Hindlimb muscle (tissue), 1 donor: ENCODE data around the gene INPP5F. TPM values are rescaled to one million over a fixed set of nuclear protein-coding genes. Genes with fewer than 3 reads are reported as not detected.
A peak's percentile ranks its signal among the peaks of the same experiment; 100 is the strongest.
"Not testable (repeated sequence)": the region's sequence is repeated elsewhere in the genome, so short reads cannot be mapped to it uniquely, and the experiment has no call there.

Source experiments
- DNase-seq: peaks from one replicate; pipeline ENCODE4 v3.0.0-alpha.2; 2013
- polyA plus RNA-seq: library from polyadenylated mRNA; unstranded; fragments of 120-200 nt; gene quantifications from one replicate; pipeline ENCODE4 v1.2.1, GENCODE V29; 2013; ENCODE audit not compliant: insufficient read length

Gene INPP5F
- polyA plus RNA-seq, 1 donor = 15.0 TPM

DNA sequence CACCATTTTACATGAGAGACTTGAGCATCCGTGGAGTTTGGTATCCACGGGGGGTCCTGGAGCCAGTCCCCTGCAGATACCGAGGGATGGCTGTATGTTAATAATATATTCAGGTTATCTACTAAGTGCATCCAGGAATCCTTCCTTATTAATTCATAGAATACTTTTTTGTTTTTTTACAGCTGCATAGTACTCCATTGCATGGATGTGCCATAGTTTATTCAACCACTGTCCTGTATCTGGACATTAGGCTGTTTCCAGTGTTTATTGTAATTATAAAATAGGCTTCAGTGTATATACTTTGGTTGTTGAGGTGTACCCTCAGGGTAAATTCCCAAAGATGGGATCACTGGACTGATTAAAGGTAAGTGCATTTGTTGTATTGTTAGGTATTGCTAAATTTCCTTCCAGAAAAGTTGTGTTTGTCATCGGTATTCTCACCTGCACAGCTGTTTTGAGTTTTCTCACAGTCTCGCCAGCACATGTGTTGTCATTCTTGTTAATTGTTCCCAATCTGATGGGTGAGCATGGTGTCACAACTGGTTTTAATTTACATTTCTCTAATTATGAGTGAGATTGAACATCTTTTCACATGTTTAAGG lies 55.1 kb downstream of the INPP5F start:
- no peak for DNase-seq

DNA sequence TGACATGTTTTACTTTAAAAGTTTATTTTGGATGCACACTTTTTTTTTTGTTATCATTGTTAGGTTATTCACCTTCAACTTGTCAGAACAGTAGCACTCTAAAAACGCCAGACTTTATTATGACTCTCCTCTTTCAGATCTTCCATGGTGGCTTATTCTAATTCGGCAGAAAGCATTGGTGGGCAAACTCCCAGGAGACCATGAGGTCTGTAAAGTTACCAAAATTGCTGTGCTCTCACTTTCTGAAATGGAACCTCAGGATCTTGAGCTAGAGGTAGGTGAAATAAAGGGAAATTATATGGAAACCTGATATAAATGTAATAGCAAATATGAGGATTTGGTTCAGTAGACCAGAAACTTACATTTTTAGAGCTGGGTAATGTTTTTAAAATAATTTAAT lies 55.6 kb downstream of the INPP5F start:
- no peak for DNase-seq

DNA sequence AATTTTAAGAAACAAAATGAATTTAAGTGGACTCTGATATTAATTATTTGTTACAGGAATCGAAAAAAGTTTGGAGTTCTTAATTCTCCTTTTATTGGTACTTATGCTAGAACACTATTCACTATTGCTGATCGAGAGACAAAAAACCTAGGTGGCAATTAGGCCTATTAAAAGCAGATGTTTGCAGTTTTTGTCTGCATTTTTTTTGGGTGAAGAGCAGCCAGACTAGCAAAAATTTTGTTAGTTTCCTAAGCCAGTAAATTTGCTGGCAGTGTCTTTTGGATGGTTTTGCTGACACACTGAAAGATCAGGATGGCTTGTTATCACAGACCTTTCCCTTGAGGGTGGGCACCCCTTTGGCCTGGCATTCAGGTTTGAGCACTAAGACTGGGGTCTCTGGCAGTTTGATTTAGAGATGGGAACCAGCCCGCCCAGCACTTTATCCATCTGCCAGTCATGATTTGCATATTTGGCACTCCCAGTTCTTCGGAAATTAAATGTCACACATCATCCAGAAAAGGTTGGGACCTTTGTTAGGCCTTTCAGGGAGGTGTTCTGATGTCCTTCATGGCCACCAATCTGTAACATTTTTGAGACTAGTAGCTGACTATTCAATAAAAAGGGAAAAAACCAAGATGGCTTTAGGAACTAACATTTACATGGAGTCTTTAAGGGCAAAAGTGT lies 57.3 kb downstream of the INPP5F start:
- no peak for DNase-seq

DNA sequence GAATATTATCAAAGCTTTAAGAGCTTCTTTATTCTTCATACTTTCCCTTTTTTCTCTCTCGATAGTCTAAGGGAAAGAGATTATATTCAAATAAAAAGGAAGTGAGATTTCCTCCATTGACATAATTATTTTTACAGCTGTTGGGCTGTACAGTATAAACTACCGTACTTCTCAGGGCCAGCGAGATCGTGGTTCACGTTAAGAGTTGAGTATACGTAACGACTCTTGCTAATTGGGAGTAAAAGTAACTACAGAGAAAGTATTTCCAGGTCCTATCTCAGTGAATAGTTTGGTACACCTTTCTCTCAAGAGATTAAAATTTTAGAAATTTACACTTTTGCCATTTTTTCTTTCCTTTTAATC lies 57.8 kb downstream of the INPP5F start:
- DNase-seq = peak; percentile 7

DNA sequence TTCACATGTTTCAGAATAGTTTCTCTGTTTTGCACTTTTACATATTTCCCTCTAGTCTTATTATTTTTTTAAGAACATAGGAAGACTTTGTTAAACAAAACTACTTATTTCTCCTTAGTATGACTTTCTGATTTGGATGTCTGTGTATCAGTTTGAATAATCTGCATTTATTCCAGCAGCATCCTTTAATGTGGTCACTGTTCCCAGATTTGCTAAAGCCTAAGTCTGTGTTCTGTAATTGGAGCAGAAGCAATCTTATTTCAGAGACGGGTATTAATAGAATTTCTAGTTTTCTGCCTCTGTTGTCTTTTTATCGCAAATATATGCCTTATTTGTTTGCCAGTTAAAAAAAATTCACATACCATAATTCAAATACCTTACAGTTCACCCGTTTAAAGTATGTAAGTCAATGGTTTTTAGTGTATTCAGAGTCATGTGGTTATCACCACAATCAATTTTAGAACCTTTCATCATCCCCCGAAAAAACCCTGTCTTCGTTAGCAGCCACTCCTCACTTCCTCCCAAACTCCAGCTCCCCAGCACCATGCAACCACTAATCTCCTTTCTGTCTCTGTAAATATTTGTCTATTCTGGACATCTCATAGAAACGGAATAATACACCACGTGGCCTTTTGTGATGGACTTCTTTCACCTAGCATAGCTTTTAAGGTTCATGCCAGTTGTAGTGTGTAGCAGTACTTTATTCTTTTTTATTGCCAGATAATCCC lies 58.7 kb downstream of the INPP5F start:
- no peak for DNase-seq

DNA sequence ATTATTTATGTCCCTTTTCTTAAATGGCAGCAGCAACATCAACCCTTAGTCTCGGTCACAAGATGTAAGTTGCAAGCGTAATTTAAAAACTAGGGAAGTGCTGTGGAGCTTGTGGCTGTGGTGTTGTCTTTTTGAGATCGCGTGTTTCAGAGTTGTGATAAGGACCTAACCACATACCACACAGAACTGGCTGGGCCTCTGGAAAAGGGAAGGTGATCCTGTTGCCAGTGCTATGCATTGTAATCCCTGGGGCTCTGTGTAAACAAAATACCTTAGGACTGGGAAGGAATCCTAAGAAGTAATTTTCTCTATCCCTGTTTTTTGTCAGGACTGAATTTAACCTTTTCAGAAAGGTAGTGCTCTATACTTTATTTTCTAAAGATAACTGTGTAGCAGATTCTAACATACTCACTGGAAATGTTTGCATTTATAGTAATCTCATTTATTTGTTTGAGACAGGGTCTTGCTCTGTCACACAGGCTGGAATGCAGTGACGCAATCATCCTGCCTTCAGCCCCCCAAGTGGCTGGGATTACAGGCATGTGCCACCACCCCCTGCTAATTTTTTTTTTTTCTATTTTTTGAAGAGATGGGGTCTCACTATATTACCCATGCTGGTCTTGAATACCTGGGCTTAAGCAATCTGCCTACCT lies 60.4 kb downstream of the INPP5F start:
- peak; percentile 12 for DNase-seq

DNA sequence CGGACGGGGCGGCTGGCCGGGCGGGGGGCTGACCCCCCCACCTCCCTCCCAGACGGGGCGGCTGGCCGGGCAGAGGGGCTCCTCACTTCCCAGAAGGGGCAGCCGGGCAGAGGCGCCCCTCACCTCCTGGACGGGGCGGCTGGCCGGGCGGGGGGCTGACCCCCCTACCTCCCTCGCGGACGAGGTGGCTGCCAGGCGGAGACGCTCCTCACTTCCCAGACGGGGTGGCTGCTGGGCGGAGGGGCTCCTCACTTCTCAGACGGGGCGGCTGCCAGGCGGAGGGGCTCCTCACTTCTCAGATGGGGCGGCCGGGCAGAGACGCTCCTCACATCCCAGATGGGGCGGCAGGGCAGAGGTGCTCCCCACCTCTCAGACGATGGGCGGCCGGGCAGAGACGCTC lies 69.3 kb downstream of the INPP5F start:
- DNase-seq = not testable (repeated sequence)

DNA sequence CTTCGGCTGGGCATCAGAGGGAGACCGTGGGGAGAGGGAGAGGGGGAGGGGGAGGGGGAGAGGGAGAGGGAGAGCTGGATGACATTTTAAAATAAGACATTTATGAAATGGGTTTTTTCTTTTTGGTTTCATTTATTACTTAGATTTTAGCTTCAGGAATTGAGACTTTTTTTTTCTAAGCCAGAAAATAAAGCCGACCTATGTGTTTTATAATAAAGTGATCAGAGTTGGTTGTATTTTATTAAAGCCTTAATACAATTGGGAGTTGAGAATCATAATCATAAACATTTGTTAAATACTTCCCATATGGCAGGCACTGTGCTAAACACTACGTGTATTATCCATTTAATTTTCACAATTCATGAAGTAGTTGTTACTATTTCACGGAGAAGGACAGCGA lies 70.2 kb downstream of the INPP5F start:
- no peak for DNase-seq

DNA sequence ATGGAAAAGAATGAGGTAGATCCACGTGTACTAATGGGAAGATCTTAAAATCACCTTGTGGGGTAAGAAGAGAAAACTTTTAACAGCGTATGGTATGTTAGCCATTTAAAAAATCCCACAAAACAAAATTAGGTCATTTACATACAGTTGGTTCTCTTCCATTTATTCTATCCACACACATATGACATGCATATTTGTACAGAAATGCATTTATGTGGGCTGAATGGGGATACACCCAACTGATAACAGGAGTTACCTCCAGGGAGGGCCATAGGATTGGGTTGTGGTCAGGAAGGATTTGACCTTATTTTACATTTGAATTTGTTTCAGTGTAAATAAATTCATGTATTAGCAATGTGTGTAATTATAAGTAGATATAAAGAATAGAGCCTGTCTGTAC lies 75.3 kb downstream of the INPP5F start:
- no peak for DNase-seq

DNA sequence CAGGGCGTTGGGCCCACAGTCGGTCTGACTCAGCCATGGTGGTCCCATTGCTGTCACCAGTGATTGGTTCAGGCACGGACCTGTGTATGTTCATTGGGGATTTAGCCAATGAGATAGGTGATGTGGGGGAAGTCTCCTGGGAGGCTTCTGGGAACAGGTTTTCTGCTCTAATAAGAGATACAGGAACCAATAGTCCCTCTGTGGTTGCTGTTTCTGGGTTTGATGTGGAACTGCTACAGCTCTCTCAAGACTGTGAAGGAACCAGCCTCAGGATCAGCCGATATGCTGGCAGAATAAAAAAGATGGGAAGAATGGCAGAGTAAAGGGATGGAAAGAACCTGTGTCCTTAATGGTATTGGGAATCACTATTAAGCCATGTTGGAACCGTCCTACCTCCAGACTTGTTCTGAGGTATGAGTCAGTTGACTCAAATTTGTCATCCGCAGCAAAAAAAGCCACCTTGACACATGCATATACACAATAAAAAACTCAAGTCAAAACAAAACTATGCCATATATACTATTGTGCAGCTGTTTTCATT lies 76.2 kb downstream of the INPP5F start:
- DNase-seq = no peak

DNA sequence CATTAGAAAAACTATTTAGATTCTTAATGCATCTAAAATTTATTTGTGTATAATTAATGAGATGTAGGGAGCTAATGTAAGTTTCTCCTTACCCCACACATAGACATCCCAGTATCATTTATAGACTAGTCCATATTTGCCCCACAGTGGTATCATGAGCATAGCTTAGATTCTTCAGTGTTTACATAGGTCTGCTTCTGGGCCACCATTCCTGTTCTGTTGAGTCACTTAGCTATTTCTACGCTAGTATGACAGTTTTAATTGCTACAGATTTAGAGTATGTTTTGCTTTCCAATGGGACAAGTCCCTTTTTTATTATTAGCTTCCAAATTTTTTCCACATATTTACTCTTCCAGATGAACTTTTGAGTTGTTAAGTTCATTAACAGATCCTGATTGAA lies 77.4 kb downstream of the INPP5F start:
- DNase-seq = no peak

DNA sequence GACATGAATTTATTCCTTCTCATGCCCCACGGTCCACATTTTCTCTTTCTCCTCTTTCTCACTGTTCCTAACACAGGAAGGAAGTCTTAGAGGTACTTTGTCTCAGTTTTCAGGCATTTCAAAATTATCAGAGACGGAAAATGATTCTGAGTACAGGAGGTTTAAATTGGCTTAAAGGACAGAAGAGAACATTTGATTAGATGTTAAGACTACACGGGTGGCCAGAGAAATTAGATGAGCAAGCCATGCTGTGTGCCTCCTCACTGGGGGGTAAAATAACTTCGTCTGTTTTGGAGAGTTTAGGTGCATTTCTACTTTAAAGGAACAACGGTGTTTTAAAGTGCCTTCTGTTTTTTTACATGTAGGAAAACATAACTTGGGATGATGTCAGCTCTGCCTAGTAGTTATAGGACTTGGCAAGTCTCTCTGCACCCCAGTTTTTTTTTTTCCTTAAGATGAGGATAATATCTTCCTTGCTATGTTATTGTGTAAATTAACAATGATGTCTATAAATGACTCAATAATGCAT lies 79.9 kb downstream of the INPP5F start:
- DNase-seq = no peak

DNA sequence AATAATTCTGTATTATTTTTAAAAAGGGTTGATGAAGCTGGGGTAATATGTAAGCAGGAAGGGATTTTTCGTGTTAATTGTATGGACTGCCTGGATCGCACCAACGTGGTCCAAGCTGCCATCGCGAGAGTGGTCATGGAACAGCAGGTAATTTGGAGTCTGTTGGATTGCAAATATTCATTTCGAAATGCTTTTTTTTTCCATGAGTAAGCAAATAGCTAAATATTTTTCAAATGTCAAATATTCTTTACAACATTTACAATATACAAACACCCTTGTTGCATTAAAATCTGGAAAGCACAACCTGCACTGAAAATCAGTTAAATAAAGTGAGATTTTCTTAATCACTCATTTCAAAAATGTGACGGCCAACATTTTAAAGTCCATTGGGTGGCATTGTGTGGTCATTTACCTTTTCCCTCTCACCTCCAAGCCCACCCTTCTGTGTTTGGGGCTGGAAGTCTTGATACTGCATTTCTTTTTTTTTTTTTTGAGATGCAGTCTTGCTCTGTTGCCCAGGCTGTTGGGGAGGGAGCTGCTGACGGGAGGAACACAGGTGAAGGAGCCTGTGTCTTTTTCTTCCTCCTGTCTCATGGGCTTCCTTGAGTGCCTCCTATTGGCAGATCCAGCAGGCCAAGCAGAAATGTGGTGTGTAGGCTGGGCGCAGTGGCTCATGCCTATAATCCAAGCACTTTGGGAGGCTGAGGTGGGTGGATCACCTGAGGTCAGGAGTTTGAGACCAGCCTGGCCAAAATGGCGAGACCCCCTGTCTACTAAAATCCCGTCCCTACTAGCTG lies 80.7 kb downstream of the INPP5F start:
- no peak for DNase-seq

DNA sequence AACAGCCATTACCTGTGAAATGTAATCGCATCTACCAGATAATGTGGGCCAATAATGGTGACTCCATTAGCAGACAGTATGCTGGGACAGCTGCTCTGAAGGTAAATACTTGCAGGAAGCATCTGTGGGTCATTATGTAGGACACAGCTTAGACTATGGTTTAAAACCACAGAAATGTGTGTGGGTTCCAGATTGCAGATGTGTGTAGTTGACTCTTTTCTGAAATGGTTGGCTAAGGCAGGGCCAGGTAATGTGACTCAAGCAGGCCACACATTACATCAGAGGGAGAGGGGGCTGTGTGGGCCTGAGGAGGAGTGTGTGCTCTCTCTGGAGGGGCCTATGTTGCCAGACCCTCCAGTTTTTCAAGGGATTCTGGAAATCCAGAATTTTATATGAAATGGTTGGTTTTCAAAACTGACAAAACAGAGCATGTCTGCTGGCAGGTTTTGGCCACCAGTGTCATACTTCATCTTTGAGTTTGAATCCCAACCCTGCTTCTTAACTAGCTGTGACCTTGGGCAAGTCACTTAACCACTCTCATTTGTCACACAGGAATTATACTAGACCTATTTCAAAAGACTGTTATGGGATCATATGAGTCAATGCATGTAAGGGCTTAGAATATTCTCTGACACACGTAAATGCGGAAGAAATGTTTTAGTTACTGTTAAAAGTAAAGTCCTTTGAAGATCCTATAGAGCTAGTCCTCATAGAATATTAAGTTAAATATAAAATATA lies 82.3 kb downstream of the INPP5F start:
- no peak for DNase-seq

DNA sequence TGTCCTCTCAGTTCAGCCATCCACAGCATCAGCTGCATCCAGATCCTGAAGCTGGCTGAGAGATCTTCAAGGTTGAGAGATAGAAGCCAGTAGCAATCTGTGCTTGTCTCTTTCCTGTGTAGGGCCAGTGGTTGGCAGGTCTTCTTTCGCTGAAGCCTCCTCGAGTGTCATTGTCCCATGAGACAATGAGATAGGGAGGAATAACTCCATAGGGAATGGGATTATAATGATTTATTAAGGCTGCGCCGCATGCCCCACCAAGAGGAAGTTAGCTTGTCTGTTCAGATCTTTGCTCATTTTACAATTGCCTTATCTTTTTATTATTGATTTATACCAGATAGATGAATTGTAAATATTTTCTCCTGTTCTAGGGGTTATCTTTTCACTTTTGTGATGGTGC lies 85.3 kb downstream of the INPP5F start:
- DNase-seq = no peak

DNA sequence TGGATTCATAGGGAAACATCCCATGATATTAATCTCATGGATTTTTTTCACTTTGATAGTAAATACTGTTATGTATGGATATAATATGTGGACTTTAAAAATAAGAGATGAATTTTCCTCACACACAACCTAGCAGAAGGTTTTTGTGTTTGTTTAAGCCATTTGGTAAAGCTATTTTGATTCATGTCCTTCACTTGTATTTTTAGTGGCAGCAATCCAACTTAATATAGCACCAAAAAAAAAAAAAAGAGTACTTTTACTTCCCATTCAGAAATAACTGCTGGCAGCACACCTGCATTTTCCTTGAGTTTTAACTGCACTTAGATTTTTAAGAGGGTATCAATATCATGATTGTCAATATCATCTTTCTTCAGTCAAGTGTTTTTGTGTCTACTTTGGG lies 86.8 kb downstream of the INPP5F start:
- DNase-seq = no peak

DNA sequence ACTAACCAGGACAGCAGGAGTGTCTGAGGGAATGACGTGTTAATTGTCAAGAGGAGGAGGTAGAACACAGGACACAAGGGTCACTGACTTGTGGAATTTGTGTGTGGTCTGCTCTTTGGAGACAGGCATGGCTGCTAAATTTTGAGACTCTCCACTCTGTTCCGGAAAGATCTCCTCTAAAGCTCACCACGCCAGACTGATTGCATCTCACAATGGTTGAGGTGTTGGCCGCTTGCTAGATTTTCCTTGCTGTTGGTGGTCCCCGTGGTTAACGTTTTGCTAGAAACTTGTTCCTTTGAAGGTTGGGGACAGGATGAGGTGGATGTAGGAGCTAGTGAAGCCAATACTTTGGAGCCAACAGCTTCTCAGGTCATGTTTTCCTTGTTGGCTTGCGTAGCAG lies 89.8 kb downstream of the INPP5F start:
- DNase-seq = no peak

DNA sequence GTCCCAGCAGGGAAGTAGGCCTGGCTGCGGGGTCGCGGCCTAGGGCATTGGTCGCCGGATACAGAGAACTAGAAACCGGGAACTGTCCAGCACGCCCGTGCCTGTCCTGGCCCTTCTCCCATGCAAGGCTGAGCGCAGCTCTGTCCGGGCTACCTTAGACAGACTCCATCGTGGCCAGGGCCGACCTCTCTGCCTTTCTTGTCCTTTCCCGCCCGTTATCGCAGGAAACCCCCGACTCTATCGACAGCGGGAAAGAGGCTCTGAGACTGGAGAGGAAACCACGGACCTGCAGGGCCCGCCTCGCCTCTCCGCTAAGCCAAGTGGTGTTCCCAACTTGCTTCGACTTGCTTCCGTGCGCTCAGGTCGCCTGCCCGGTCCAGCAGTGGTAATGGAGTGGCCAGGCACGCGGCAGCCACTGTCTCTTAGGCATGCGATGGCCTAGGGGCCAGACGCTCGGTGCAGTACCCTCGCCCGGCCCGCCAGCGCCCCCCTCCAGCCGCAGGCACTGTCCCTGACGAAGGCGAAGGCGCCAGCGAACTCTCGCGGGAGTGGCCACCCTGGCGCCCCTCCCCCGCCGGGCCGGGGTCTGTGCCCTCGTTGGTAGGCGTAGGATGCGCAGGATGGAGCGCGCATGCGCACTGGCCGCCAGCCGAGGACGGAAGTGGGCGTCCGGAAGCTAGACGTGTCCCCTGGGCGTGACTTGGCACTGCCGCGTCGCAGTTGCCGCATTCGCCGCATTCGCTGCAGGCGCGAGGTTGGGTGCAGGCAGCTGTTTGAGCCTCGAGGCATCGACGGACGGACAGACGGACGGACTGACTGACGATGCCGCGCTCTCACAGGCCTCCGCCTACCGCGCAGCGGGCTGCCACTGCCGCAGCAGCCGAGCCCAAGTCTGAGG lies 92.4 kb downstream of the INPP5F start:
- DNase-seq = peak; percentile 83

DNA sequence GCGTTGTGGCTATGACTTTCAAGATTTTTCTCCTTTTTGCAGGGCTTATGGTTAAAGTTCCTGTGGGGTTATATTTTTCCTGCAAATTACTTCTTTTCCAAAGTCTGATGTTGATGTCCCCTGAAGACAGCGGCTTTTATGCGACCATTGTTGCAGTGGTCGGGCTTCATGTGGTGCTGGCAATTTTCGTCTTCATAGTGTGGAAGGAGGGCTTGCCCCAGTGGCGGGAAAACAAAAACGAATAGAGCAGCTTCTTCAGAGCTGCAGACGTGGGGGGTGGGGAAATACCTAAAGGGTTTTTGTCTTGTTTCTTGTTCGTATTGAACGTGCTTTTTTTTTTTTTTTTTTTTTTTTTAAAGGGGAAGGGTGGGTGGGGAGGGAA lies 93.0 kb downstream of the INPP5F start:
- peak; percentile 17 for DNase-seq

DNA sequence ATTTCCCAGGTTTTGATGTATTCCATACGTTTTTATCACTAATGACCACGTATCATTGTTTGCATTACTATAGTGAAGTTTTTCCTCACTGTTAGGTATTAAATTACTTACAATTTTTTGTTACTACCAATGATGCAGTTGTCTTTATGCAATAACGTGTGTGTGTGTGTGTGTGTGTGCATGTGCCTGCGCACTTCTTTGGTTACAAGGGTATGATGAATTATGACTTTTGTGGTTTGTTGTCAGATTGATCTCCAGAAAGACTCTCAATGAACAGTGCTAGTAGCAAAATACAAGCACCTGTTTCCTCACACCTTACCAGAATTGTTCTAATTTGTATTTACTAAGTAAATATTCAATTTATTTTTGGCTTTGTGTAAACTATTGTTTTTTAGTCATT lies 95.3 kb downstream of the INPP5F start:
- no peak for DNase-seq
